GM06990 (cell line): Measurements from ENCODE around the gene HEATR1.

Experiments used
- DNase-seq: peaks from one replicate; pipeline ENCODE4 v3.0.0-alpha.2; 2011; ENCODE audit not compliant: insufficient read length; ENCODE audit errors: extremely low read depth
- H3K27me3 ChIP-seq: replicated peaks from 2 replicates; pipeline ENCODE4 v1.6.0; 2011; ENCODE audit warnings: low read length; ENCODE audit not compliant: control insufficient read depth, insufficient read depth
- H3K36me3 ChIP-seq: 2 replicates; pipeline ENCODE4 v1.5.1; 2011; ENCODE audit warnings: low read length; ENCODE audit not compliant: control insufficient read depth, insufficient read depth
- H3K4me3 ChIP-seq: replicated peaks from 2 replicates; pipeline ENCODE4 v1.5.1; 2011; ENCODE audit warnings: low read depth, mild to moderate bottlenecking, control low read depth, low read length
- CTCF ChIP-seq: IDR thresholded peaks from 2 replicates; pipeline ENCODE4 v1.5.1; 2011; ENCODE audit warnings: low read length, control low read depth, mild to moderate bottlenecking, inconsistent platforms; ENCODE audit not compliant: insufficient read depth, poor library complexity, severe bottlenecking

Gene HEATR1

GRCh38 chr1:236636017-236636416 is 31.7 kb upstream of the HEATR1 start:
- H3K27me3 ChIP-seq: no peaks in the 10 kb centered on the region
- no peak for TF ChIP-seq CTCF
- DNase-seq: no peak
- H3K36me3 ChIP-seq: no peaks in the 10 kb centered on the region
- H3K4me3 ChIP-seq: no peak overlapping the region

GRCh38 chr1:236627727-236628408 is 23.6 kb upstream of the HEATR1 start:
- DNase-seq: no peak
- Histone ChIP-seq H3K4me3 (no peak overlapping the region), H3K36me3 (no peaks in the 10 kb centered on the region), H3K27me3 (no peaks in the 10 kb centered on the region; the same call in 1 of the 2 replicates)
- TF ChIP-seq CTCF: no peak

GRCh38 chr1:236623371-236624166 is 19.3 kb upstream of the HEATR1 start:
- H3K4me3 ChIP-seq: no peak overlapping the region
- DNase-seq: no peak
- no peaks in the 10 kb centered on the region; the same call in 1 of the 2 replicates for H3K27me3 ChIP-seq
- no peaks in the 10 kb centered on the region for H3K36me3 ChIP-seq
- TF ChIP-seq CTCF: no peak

GRCh38 chr1:236622407-236622806 is 18.1 kb upstream of the HEATR1 start:
- no peak overlapping the region for H3K4me3 ChIP-seq
- no peaks in the 10 kb centered on the region for H3K27me3 ChIP-seq
- no peak for DNase-seq
- no peaks in the 10 kb centered on the region for H3K36me3 ChIP-seq
- TF ChIP-seq CTCF: no peak

- H3K36me3 ChIP-seq: no peaks in the 10 kb centered on the region
- no peak for DNase-seq
- no peaks in the 10 kb centered on the region for H3K27me3 ChIP-seq
- no peak overlapping the region for H3K4me3 ChIP-seq
- no peak for TF ChIP-seq CTCF
These were observed 15.1 kb upstream of the HEATR1 start for GRCh38 chr1:236619398-236619797.
